ENCODE data around the gene EDC3. TPM values are rescaled to one million over a fixed set of nuclear protein-coding genes. Genes with fewer than 3 reads are reported as not detected.

The EDC3 gene
- total RNA-seq, 1 experiment from 2014 or later, result 14.7 TPM

Other genes with a start within 250 kb of the EDC3 start
- gene UBL7, start 234.9 kb downstream of the EDC3 start, total RNA-seq (2014; rRNA removed; shearing (Covaris generic); ENCODE audit: low replicate concordance), result 71.3 and 84.2 TPM in 2 replicates
- gene ARID3B, start 154.8 kb downstream of the EDC3 start, total RNA-seq (2014; rRNA removed; shearing (Covaris generic); ENCODE audit: low replicate concordance), result 9.6 and 17.7 TPM in 2 replicates
- gene CLK3, start 80.2 kb downstream of the EDC3 start, total RNA-seq (2014; rRNA removed; shearing (Covaris generic); ENCODE audit: low replicate concordance), result 114 and 147 TPM in 2 replicates
- not detected in 2 replicates for gene CYP1A1, start 29.5 kb upstream of the EDC3 start, total RNA-seq (2014; rRNA removed; shearing (Covaris generic); ENCODE audit: low replicate concordance)
- not detected in 2 replicates for gene CYP1A2, start 52.8 kb upstream of the EDC3 start, total RNA-seq (2014; rRNA removed; shearing (Covaris generic); ENCODE audit: low replicate concordance)
- 172 and 306 TPM in 2 replicates for gene CSK, start 86.1 kb upstream of the EDC3 start, total RNA-seq (2014; rRNA removed; shearing (Covaris generic); ENCODE audit: low replicate concordance)
- 3.3 and 4.3 TPM in 2 replicates for gene LMAN1L, start 116.8 kb upstream of the EDC3 start, total RNA-seq (2014; rRNA removed; shearing (Covaris generic); ENCODE audit: low replicate concordance)
- gene CPLX3, start 130.6 kb upstream of the EDC3 start, total RNA-seq (2014; rRNA removed; shearing (Covaris generic); ENCODE audit: low replicate concordance), result 5.2 and 7.3 TPM in 2 replicates
- gene ULK3, start 147.1 kb upstream of the EDC3 start, total RNA-seq (2014; rRNA removed; shearing (Covaris generic); ENCODE audit: low replicate concordance), result 87.3 and 89.6 TPM in 2 replicates
- 37.1 and 54.9 TPM in 2 replicates for gene SCAMP2, start 177.3 kb upstream of the EDC3 start, total RNA-seq (2014; rRNA removed; shearing (Covaris generic); ENCODE audit: low replicate concordance)
- 73.7 and 78.8 TPM in 2 replicates for gene MPI, start 194.0 kb upstream of the EDC3 start, total RNA-seq (2014; rRNA removed; shearing (Covaris generic); ENCODE audit: low replicate concordance)
- gene FAM219B, start 210.8 kb upstream of the EDC3 start, total RNA-seq (2014; rRNA removed; shearing (Covaris generic); ENCODE audit: low replicate concordance), result 58.8 and 69.5 TPM in 2 replicates
- gene COX5A, start 242.0 kb upstream of the EDC3 start, total RNA-seq (2014; rRNA removed; shearing (Covaris generic); ENCODE audit: low replicate concordance), result 135 and 229 TPM in 2 replicates